ENCODE results near the gene SPATS2. TPM values are rescaled to one million over a fixed set of nuclear protein-coding genes. Genes with fewer than 3 reads are reported as not detected.

SPATS2 gene
- total RNA-seq, 2 experiments from 2014 or later: 22.7 to 36.4 TPM

DNA sequence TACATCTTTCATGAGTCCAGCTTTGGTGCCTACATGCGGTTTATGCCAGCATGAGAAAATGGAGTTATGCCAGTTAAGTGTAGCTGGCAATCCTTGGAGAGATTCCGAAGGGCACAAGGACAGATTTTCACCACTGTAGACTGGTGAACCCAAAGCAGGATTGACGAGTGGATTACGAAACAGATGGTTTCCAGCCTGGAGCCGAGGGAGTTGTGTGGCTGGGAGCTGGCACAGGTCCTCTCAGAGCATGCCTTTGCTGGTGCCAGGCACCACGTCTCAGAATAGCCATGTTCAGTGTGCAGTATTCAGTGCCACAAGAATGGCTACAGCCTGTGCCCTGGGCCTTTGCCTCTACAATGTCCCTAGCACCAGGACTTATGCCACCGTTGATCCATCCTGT is 184.8 kb downstream of the SPATS2 start:
- Histone ChIP-seq H3K4me1 (ENCODE audit: insufficient read depth, low read length, poor library complexity, severe bottlenecking) (peaks cover 19% of the 10 kb centered on the region), H2AFZ (ENCODE audit: low read length) (peak overlapping the region; percentile 77), H3K4me3 (ENCODE audit: low read depth, low read length, poor library complexity, severe bottlenecking) (no peak overlapping the region), H3K79me2 (ENCODE audit: insufficient read depth, low read depth, low read length) (no peaks in the 10 kb centered on the region), H3K9me2 (ENCODE audit: insufficient read depth, low read length) (no peaks in the 10 kb centered on the region), H3K36me3 (ENCODE audit: insufficient read depth, low read length) (peaks cover 9% of the 10 kb centered on the region; the same call in 1 of the 2 replicates), H4K20me1 (ENCODE audit: insufficient read depth, low read length) (no peaks in the 10 kb centered on the region), H3K27ac (ENCODE audit: low read depth, low read length, poor library complexity, severe bottlenecking) (no peak overlapping the region), H3K9me3 (ENCODE audit: low read length) (no peaks in the 10 kb centered on the region), H3K4me2 (ENCODE audit: low read length) (peak overlapping the region; percentile 46)
- POLR2A ChIA-PET: interaction anchor here (1.1 to 1.4 kb wide), 2 partner anchors 10 kb away, joined by 4 to 5 read pairs; no protein-coding TSS in a partner anchor
- intact Hi-C loops (cut with micrococcal nuclease; ENCODE audit: unreplicated experiment): loop anchor here (5.0 kb wide), 1 partner anchor 70 kb away; the partner anchor contains the start of gene PRPF40B
- TF ChIP-seq, protein P1, sequence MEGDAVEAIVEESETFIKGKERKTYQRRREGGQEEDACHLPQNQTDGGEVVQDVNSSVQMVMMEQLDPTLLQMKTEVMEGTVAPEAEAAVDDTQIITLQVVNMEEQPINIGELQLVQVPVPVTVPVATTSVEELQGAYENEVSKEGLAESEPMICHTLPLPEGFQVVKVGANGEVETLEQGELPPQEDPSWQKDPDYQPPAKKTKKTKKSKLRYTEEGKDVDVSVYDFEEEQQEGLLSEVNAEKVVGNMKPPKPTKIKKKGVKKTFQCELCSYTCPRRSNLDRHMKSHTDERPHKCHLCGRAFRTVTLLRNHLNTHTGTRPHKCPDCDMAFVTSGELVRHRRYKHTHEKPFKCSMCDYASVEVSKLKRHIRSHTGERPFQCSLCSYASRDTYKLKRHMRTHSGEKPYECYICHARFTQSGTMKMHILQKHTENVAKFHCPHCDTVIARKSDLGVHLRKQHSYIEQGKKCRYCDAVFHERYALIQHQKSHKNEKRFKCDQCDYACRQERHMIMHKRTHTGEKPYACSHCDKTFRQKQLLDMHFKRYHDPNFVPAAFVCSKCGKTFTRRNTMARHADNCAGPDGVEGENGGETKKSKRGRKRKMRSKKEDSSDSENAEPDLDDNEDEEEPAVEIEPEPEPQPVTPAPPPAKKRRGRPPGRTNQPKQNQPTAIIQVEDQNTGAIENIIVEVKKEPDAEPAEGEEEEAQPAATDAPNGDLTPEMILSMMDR (conservative IDR thresholded peaks at IDR 0.05; ENCODE audit: low read length): no peak
- no peak for TF ChIP-seq EZH2phosphoT487 (IDR thresholded peaks at IDR 0.05; ENCODE audit: borderline replicate concordance, low read depth, low read length)
- BruUV-seq (replicated peaks): no TSS peak
- no peak for DNase-seq (ENCODE audit: low spot score)
- CTCF ChIA-PET (ENCODE audit: unreplicated experiment): interaction anchor here (0.6 kb wide), 1 partner anchor 194 kb away, joined by 3 read pairs; no protein-coding TSS in a partner anchor

DNA sequence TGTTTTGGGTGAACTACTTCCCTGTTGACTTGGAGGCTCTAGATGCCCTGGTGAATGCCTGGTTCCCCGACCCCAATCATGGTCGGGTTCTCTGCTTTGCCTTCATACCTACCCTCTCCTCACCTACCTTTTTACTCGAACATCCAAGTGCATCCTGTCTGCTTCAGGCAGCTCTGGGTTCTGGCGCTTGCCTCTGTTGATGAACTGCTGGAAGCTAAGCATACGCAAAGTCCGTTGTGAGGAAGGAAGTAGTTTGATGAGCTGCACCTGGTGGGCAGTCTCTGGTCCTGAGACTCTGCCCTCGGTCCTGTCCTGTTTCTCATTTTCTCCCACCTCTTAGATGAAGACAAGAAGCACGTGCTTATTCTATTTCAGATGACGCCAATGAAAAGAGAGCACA is 185.2 kb downstream of the SPATS2 start:
- no peak overlapping the region for H3K4me3 ChIP-seq (ENCODE audit: low read depth, low read length, poor library complexity, severe bottlenecking)
- no peaks in the 10 kb centered on the region for H3K9me3 ChIP-seq (ENCODE audit: low read length)
- H3K4me2 ChIP-seq (ENCODE audit: low read length): peak overlapping the region; percentile 46
- H3K79me2 ChIP-seq (ENCODE audit: insufficient read depth, low read depth, low read length): no peaks in the 10 kb centered on the region
- no peak for TF ChIP-seq EZH2phosphoT487 (IDR thresholded peaks at IDR 0.05; ENCODE audit: borderline replicate concordance, low read depth, low read length)
- TF ChIP-seq, protein P1 (conservative IDR thresholded peaks at IDR 0.05; ENCODE audit: low read length): no peak
- H3K27ac ChIP-seq (ENCODE audit: low read depth, low read length, poor library complexity, severe bottlenecking): no peak overlapping the region
- H3K9me2 ChIP-seq (ENCODE audit: insufficient read depth, low read length): no peaks in the 10 kb centered on the region
- peaks cover 14% of the 10 kb centered on the region; the same call in 1 of the 2 replicates for H3K36me3 ChIP-seq (ENCODE audit: insufficient read depth, low read length)
- peak overlapping the region; percentile 77 for H2AFZ ChIP-seq (ENCODE audit: low read length)
- POLR2A ChIA-PET: interaction anchor here (0.7 to 1.4 kb wide), 3 partner anchors 10 to 39 kb away, joined by 3 to 5 read pairs (median 4); no protein-coding TSS in a partner anchor
- peaks cover 19% of the 10 kb centered on the region for H3K4me1 ChIP-seq (ENCODE audit: insufficient read depth, low read length, poor library complexity, severe bottlenecking)
- intact Hi-C loops (cut with micrococcal nuclease; ENCODE audit: unreplicated experiment): loop anchor here (5.0 kb wide), 1 partner anchor 70 kb away; the partner anchor contains the start of gene PRPF40B
- peak; percentile 65 for DNase-seq (ENCODE audit: low spot score)
- no peaks in the 10 kb centered on the region for H4K20me1 ChIP-seq (ENCODE audit: insufficient read depth, low read length)
- CTCF ChIA-PET (ENCODE audit: unreplicated experiment): interaction anchor here (0.6 to 0.9 kb wide), 2 partner anchors 39 to 194 kb away, joined by 3 to 6 read pairs; no protein-coding TSS in a partner anchor
- BruUV-seq (replicated peaks): no TSS peak

DNA sequence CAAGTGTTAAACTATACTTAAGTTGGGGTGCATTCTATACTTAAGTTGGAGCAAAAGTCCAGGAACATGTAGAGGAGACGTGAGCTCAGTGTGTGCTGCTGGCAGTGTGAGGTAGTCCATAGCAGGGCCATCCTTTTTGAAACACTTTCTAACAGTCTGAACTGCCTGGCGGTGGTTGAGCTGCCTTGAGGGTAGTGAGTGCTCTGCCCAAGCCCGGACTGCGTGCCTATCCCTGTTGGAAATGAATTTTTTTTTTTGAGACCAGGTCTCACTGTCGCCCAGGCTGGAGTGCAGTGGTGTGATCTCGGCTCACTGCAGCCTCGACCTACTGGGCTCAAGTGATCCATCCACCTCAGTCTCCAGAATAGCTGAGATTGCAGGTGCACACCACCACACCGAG is 185.6 kb downstream of the SPATS2 start:
- H3K36me3 ChIP-seq (ENCODE audit: insufficient read depth, low read length): peaks cover 17% of the 10 kb centered on the region; the same call in 1 of the 2 replicates
- peak overlapping the region; percentile 46 for H3K4me2 ChIP-seq (ENCODE audit: low read length)
- intact Hi-C loops (cut with micrococcal nuclease; ENCODE audit: unreplicated experiment): loop anchor here (1.0 to 5.0 kb wide), 3 partner anchors 27 to 195 kb away; partner anchors contain the start of gene PRPF40B
- H3K4me1 ChIP-seq (ENCODE audit: insufficient read depth, low read length, poor library complexity, severe bottlenecking): peaks cover 19% of the 10 kb centered on the region
- no peaks in the 10 kb centered on the region for H4K20me1 ChIP-seq (ENCODE audit: insufficient read depth, low read length)
- no peaks in the 10 kb centered on the region for H3K9me2 ChIP-seq (ENCODE audit: insufficient read depth, low read length)
- TF ChIP-seq EZH2phosphoT487 (IDR thresholded peaks at IDR 0.05; ENCODE audit: borderline replicate concordance, low read depth, low read length): no peak
- TF ChIP-seq, protein P1 (conservative IDR thresholded peaks at IDR 0.05; ENCODE audit: low read length): no peak
- H2AFZ ChIP-seq (ENCODE audit: low read length): peak overlapping the region; percentile 77
- H3K79me2 ChIP-seq (ENCODE audit: insufficient read depth, low read depth, low read length): no peaks in the 10 kb centered on the region
- H3K4me3 ChIP-seq (ENCODE audit: low read depth, low read length, poor library complexity, severe bottlenecking): no peak overlapping the region
- no peak overlapping the region for H3K27ac ChIP-seq (ENCODE audit: low read depth, low read length, poor library complexity, severe bottlenecking)
- CTCF ChIA-PET (ENCODE audit: unreplicated experiment): interaction anchor here (0.7 to 1.5 kb wide), 4 partner anchors 24 to 196 kb away, joined by 3 to 6 read pairs (median 4); no protein-coding TSS in a partner anchor
- DNase-seq (ENCODE audit: low spot score): no peak
- no TSS peak for BruUV-seq (replicated peaks)
- POLR2A ChIA-PET: interaction anchor here (0.7 to 1.5 kb wide), 6 partner anchors 10 to 230 kb away, joined by 3 to 5 read pairs (median 3); partner anchors contain the start of gene TROAP
- H3K9me3 ChIP-seq (ENCODE audit: low read length): no peaks in the 10 kb centered on the region
